SJSA1 (cell line): ENCODE results near the gene ENOPH1. TPM values are rescaled to one million over a fixed set of nuclear protein-coding genes. Genes with fewer than 3 reads are reported as not detected.

Experiments used
- DNase-seq, 2 experiments: peaks; one replicate each; pipeline ENCODE4 v3.0.0-alpha.2; 2015 to 2020; ENCODE audit warnings: low spot score in 2 of 2, low read depth in 1 of 2
- H3K27ac ChIP-seq: fragments of 250-450 bp; sonication (Bioruptor Pico); 2 replicates; pipeline ENCODE4 v1.5.1; 2020; ENCODE audit warnings: mild to moderate bottlenecking, moderate library complexity
- H3K27me3 ChIP-seq: fragments of 250-450 bp; sonication (Bioruptor Pico); replicated peaks from 2 replicates; pipeline ENCODE4 v1.5.1; 2020; ENCODE audit warnings: mild to moderate bottlenecking, moderate library complexity
- H3K36me3 ChIP-seq: fragments of 250-450 bp; sonication (Bioruptor Pico); 2 replicates; pipeline ENCODE4 v1.5.1; 2020; ENCODE audit warnings: mild to moderate bottlenecking
- H3K4me1 ChIP-seq: fragments of 250-450 bp; sonication (Bioruptor Pico); replicated peaks from 2 replicates; pipeline ENCODE4 v1.6.1; 2021; ENCODE audit warnings: mild to moderate bottlenecking
- H3K4me3 ChIP-seq: fragments of 250-450 bp; sonication (Bioruptor Pico); 2 replicates; pipeline ENCODE4 v1.5.1; 2020; ENCODE audit warnings: mild to moderate bottlenecking
- H3K9me3 ChIP-seq: fragments of 250-450 bp; sonication (Bioruptor Pico); replicated peaks from 2 replicates; pipeline ENCODE4 v1.5.1; 2020; ENCODE audit warnings: mild to moderate bottlenecking
- total RNA-seq: library from RNA; depleted of rRNA; stranded (reverse); fragments of >200 nt; shearing (Covaris generic); gene quantifications from 2 replicates; pipeline ENCODE4 v1.2.3, GENCODE V29; 2014

Gene ENOPH1
- total RNA-seq, 1 experiment from 2014 or later, result 87.5 TPM

GRCh38 chr4:82433791-82434190 is 3.4 kb downstream of the ENOPH1 start:
- peaks cover 18% of the 10 kb centered on the region for H3K36me3 ChIP-seq
- DNase-seq, result no peak
- H3K4me3 ChIP-seq, result no peak overlapping the region
- no peak overlapping the region for H3K27ac ChIP-seq
- 0 out of 2 replicates have a peak, but pooled peaks cover 3% of the 10 kb centered on the region for H3K4me1 ChIP-seq
- H3K27me3 ChIP-seq, result no peaks in the 10 kb centered on the region
- no peaks in the 10 kb centered on the region for H3K9me3 ChIP-seq

GRCh38 chr4:82434949-82435348 is 4.6 kb downstream of the ENOPH1 start:
- no peak overlapping the region for H3K27ac ChIP-seq
- DNase-seq, result no peak
- H3K27me3 ChIP-seq, result no peaks in the 10 kb centered on the region
- H3K36me3 ChIP-seq, result peaks cover 16% of the 10 kb centered on the region
- H3K4me3 ChIP-seq, result no peak overlapping the region
- H3K4me1 ChIP-seq, result 0 out of 2 replicates have a peak, but pooled peaks cover 3% of the 10 kb centered on the region
- H3K9me3 ChIP-seq, result 0 out of 2 replicates have a peak, but pooled peaks cover 3% of the 10 kb centered on the region

DNA sequence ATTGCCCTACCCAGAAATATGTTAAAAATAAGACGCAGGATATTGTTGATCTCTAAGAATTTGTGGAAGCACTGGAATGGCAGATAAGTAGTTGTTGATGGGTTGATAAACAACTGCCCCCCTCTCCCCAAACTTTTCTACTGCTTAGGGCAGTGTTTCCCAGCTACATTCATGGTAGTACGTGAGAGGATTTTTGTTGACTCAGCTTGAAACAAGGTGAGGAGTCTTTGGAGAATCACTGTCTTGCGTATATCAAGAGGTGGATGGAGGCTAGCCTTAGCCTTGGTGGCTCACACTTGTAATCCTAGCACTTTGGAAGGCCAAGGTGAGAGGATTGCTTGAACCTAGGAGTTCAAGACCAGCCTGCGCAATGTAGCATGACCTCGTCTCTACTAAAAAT is 5.7 kb downstream of the ENOPH1 start:
- DNase-seq, result no peak
- 0 out of 2 replicates have a peak, but pooled peaks cover 3% of the 10 kb centered on the region for H3K9me3 ChIP-seq
- H3K4me3 ChIP-seq, result no peak overlapping the region
- peaks cover 14% of the 10 kb centered on the region for H3K36me3 ChIP-seq
- no peaks in the 10 kb centered on the region for H3K27me3 ChIP-seq
- no peak overlapping the region for H3K27ac ChIP-seq
- 0 out of 2 replicates have a peak, but pooled peaks cover 3% of the 10 kb centered on the region for H3K4me1 ChIP-seq

- no peak overlapping the region for H3K27ac ChIP-seq
- H3K27me3 ChIP-seq, result no peaks in the 10 kb centered on the region
- H3K4me1 ChIP-seq, result no peaks in the 10 kb centered on the region
- no peak for DNase-seq
- H3K36me3 ChIP-seq, result peaks cover 14% of the 10 kb centered on the region
- no peak overlapping the region for H3K4me3 ChIP-seq
- H3K9me3 ChIP-seq, result 0 out of 2 replicates have a peak, but pooled peaks cover 3% of the 10 kb centered on the region
Measured at GRCh38 chr4:82436780-82437179, 6.4 kb downstream of the ENOPH1 start.

- no peaks in the 10 kb centered on the region for H3K27me3 ChIP-seq
- DNase-seq, result peak in 1 of 2 experiments; percentile 4
- no peak overlapping the region for H3K27ac ChIP-seq
- peaks cover 14% of the 10 kb centered on the region for H3K36me3 ChIP-seq
- no peak overlapping the region for H3K4me3 ChIP-seq
- H3K4me1 ChIP-seq, result no peaks in the 10 kb centered on the region
- 0 out of 2 replicates have a peak, but pooled peaks cover 3% of the 10 kb centered on the region for H3K9me3 ChIP-seq
Measured at GRCh38 chr4:82437285-82438005, 7.1 kb downstream of the ENOPH1 start.

GRCh38 chr4:82439088-82439487 is 8.7 kb downstream of the ENOPH1 start:
- H3K4me1 ChIP-seq, result no peaks in the 10 kb centered on the region
- H3K4me3 ChIP-seq, result no peak overlapping the region
- 0 out of 2 replicates have a peak, but pooled peaks cover 3% of the 10 kb centered on the region for H3K9me3 ChIP-seq
- no peak for DNase-seq
- no peak overlapping the region for H3K27ac ChIP-seq
- peaks cover 14% of the 10 kb centered on the region for H3K36me3 ChIP-seq
- no peaks in the 10 kb centered on the region for H3K27me3 ChIP-seq

GRCh38 chr4:82447886-82448285 is 17.5 kb downstream of the ENOPH1 start:
- no peaks in the 10 kb centered on the region for H3K9me3 ChIP-seq
- no peak overlapping the region for H3K27ac ChIP-seq
- H3K4me1 ChIP-seq, result no peaks in the 10 kb centered on the region
- peaks cover 49% of the 10 kb centered on the region for H3K36me3 ChIP-seq
- H3K4me3 ChIP-seq, result no peak overlapping the region
- no peaks in the 10 kb centered on the region for H3K27me3 ChIP-seq
- DNase-seq, result no peak

- Histone ChIP-seq H3K36me3 (peaks cover 62% of the 10 kb centered on the region), H3K4me1 (no peaks in the 10 kb centered on the region), H3K9me3 (no peaks in the 10 kb centered on the region), H3K27ac (no peak overlapping the region), H3K27me3 (no peaks in the 10 kb centered on the region), H3K4me3 (no peak overlapping the region)
- DNase-seq, result no peak
Measured at GRCh38 chr4:82450966-82451755, 20.8 kb downstream of the ENOPH1 start.

DNA sequence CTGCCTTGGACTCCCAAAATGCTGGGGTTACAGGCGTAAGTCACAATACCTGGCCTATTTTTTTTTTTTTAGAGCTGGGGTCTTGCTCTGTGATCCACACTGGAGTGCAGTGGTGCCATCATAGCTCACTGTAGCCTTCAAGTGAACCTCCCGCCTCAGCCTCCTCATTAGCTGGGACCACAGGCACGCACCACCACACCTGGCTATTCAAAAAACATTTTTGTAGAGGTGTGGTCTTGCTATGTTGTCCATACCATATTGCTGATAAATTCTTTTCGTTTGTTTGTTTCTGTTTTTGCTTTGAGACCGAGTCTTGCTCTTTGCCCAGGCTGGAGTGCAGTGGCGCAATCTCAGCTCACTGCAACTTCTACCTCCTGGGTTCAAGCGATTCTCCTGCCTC is 21.6 kb downstream of the ENOPH1 start:
- Histone ChIP-seq H3K36me3 (peaks cover 70% of the 10 kb centered on the region), H3K9me3 (no peaks in the 10 kb centered on the region), H3K27ac (no peak overlapping the region), H3K27me3 (no peaks in the 10 kb centered on the region), H3K4me1 (no peaks in the 10 kb centered on the region), H3K4me3 (no peak overlapping the region)
- DNase-seq, result no peak

DNA sequence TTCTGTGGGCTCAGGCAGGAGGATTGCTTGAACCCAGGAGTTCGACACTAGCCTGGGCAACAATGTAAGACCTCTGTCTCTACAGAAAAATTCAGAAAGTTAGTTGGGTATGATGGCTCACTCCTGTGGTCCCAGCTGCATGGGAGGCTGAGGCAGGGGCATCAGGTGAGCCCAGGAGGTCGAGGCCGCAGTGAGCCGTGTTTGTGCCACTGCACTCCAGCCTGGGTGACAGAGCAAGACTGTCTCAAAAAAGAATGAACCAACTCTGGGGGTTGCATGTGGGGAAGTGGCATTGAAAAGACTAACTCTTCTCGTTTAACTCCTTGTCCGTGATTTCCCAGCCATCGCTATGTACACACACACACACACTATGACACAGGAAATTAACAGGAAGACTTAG is 26.9 kb downstream of the ENOPH1 start:
- H3K36me3 ChIP-seq, result peaks cover 66% of the 10 kb centered on the region
- no peak overlapping the region for H3K27ac ChIP-seq
- no peaks in the 10 kb centered on the region for H3K9me3 ChIP-seq
- no peaks in the 10 kb centered on the region for H3K4me1 ChIP-seq
- no peaks in the 10 kb centered on the region for H3K27me3 ChIP-seq
- no peak for DNase-seq
- H3K4me3 ChIP-seq, result no peak overlapping the region

DNA sequence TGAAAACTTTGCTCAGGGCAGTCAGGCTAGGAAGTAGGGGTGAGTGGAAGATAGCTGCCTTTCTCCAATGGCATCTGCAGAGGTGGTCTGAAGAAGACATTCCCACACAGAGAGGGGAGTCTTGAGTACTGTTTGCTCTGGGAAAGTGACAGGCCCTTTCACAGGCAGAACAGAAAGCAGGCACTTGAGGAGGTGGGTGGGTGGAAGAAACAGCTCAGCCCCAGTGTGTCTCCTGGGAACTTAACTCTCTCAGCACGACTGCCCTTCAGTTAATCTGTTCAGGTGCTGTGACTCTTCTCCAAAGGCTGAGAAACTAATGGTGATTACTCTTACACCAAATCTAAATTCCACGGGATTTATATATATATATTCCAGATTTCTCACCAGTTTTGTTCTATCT is 28.3 kb downstream of the ENOPH1 start:
- Histone ChIP-seq H3K9me3 (no peaks in the 10 kb centered on the region), H3K27me3 (no peaks in the 10 kb centered on the region), H3K27ac (no peak overlapping the region), H3K36me3 (peaks cover 66% of the 10 kb centered on the region), H3K4me3 (no peak overlapping the region), H3K4me1 (no peaks in the 10 kb centered on the region)
- no peak for DNase-seq

DNA sequence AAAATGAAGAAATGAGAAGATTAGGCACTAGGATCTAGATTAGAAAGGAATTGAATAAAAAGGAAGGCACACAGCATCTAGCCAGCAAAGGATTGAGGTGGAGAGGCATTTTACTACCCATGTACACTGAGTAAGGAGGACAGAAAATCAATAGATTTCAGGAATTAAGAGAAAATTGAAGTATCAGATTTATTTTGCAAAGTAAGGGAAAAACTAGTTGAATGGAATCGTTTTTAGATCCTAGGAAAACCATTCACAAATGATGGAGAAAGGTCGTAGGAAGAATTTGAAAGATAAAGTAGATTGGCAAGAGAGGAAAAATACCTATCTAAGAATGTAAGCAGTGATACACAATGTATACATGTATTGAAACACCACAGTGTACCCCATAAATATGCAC is 31.3 kb downstream of the ENOPH1 start:
- Histone ChIP-seq H3K9me3 (no peaks in the 10 kb centered on the region), H3K4me3 (no peak overlapping the region), H3K36me3 (peaks cover 55% of the 10 kb centered on the region), H3K4me1 (no peaks in the 10 kb centered on the region), H3K27ac (no peak overlapping the region), H3K27me3 (no peaks in the 10 kb centered on the region)
- no peak for DNase-seq

GRCh38 chr4:82462415-82462831 is 32.0 kb downstream of the ENOPH1 start:
- Histone ChIP-seq H3K4me3 (no peak overlapping the region), H3K27me3 (no peaks in the 10 kb centered on the region), H3K9me3 (no peaks in the 10 kb centered on the region), H3K36me3 (peaks cover 50% of the 10 kb centered on the region), H3K4me1 (no peaks in the 10 kb centered on the region), H3K27ac (no peak overlapping the region)
- peak; percentile 73 to 83 for DNase-seq

GRCh38 chr4:82463221-82463620 is 32.8 kb downstream of the ENOPH1 start:
- Histone ChIP-seq H3K4me3 (no peak overlapping the region), H3K4me1 (no peaks in the 10 kb centered on the region), H3K9me3 (0 out of 2 replicates have a peak, but pooled peaks cover 4% of the 10 kb centered on the region), H3K27ac (no peak overlapping the region), H3K27me3 (no peaks in the 10 kb centered on the region), H3K36me3 (peaks cover 42% of the 10 kb centered on the region)
- DNase-seq, result no peak
